GM12874 (cell line): ENCODE data around the gene ERBB4.

ENCODE experiments used
- CTCF ChIP-seq: IDR thresholded peaks from 2 replicates; pipeline ENCODE4 v1.5.1; 2011; ENCODE audit warnings: low read depth, mild to moderate bottlenecking, control low read depth, low read length, moderate library complexity; ENCODE audit not compliant: insufficient read depth

The ERBB4 gene

DNA sequence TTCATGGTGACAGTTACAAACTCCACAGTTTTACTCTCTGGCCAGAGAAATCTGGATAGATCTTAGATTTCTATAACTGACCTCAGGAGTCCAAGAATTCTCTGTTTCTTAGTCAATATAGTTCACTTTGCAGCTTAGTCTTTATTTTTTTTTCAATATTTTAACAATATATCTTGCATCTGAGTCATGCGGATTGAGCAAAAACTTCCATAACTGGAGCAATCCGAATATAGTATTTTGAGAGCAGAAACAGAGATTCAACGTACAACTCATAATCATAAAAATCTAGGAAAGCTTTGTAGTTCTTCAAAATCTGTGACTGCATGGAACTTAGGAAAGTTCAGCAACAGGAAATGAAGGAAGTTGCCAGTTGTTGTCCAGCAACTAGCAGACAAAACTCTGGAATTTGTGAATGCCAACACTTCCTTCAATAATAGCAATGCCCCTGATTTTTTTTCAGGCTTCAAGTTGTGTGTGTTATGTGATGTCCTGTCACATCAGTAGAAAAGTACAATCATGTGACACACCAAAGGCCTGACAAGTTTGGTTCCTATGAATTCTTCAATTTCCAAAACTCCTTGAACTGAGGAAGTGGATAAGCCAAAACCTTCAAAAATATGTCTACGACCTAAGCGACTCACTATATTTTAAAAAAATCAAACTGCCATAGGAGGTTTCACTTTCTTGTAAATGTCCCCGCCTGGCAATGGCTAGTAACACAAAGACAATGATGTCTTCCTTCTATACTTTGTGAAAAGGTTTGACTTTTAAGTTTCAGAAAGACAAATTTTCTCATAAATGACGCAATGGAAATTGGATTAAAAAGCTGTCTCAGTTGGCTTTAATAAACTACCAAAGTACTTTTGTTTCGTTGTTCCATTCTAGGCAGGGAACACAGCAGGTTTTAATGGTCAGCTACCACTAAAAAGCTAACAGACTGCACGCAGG, 510.6 kb downstream of the ERBB4 start:
- TF ChIP-seq CTCF: no peak

DNA sequence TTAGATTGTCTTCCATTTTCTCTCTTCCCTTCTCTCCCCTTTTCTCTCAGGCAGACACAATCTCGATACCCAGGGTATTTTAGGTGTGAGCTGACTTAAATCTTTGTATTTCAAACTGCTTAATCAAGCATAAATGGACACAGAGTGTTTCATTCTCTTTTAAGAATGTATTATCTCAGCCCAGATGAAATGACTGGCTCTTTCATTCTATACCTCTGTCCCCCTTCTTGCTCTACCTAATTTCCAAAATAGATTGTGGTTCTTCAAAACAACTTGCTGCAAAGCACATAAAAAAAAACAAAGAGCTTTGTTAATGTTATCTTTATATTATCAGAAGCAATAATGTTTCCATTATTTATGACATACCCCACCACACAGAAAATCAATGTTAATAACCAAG, 514.6 kb downstream of the ERBB4 start:
- no peak for TF ChIP-seq CTCF

DNA sequence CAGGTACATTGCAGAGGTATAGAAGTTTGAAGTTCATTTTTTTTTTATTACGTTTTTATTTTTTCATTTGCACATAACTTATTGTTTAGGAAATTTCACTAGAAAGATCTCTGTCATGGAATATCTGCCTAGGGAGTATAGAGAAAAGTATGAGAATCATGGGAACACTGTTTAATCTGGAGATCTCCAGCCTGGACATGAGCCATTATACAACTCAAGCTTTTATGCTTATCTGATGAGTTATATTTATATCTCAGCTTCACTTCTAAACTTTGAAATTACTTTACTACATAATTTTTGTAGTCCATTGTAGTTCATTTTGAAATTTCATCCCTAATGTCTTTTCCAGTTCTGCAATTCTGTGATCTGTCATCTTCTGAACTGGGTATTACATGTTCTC, 515.6 kb downstream of the ERBB4 start:
- no peak for TF ChIP-seq CTCF

DNA sequence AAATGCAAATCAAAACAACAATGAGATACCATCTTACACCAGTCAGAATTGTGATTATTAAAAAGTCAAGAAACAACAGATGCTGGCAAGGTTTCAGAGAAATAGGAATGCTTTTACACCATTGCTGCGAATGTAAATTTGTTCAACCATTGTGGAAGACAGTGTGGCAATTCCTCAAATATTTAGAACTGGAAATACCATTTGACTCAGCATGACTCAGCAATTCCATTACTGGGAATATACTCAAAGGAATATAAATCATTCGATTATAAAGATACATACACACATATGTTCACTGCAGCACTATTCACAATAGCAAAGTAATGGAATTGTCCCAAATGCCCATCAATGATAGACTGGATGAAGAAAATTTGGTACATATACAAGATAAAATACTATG, 516.7 kb downstream of the ERBB4 start:
- no peak for TF ChIP-seq CTCF

GRCh38 chr2:212015588-212015987, 523.0 kb downstream of the ERBB4 start:
- TF ChIP-seq CTCF: no peak

- TF ChIP-seq CTCF: no peak
These were observed 525.0 kb downstream of the ERBB4 start for GRCh38 chr2:212013626-212014025.

GRCh38 chr2:212007972-212008371, 530.6 kb downstream of the ERBB4 start:
- TF ChIP-seq CTCF: no peak
